Breast epithelium (tissue), 3 donors: ENCODE results near the gene TPST2.

Source experiments
- POLR2A ChIP-seq: fragments of 450-650 bp; IDR thresholded peaks from one replicate; pipeline ENCODE4 v1.6.1; 2016; ENCODE audit warnings: antibody characterized with exemption, mild to moderate bottlenecking, moderate library complexity
- POLR2AphosphoS5 ChIP-seq, 3 donors: sonication (generic); formaldehyde crosslinking; IDR thresholded peaks; one replicate each; pipeline ENCODE4 v1.6.1; 2017; ENCODE audit warnings: antibody characterized with exemption in 3 of 3
- TF ChIP-seq, protein P1 (sequence below), 3 donors: fragments of 450-650 bp; IDR thresholded peaks; one replicate each; pipeline ENCODE4 v1.5.1; 2016 to 2017; ENCODE audit warnings: antibody characterized with exemption in 3 of 3, mild to moderate bottlenecking in 3 of 3, moderate library complexity in 3 of 3

DNA sequence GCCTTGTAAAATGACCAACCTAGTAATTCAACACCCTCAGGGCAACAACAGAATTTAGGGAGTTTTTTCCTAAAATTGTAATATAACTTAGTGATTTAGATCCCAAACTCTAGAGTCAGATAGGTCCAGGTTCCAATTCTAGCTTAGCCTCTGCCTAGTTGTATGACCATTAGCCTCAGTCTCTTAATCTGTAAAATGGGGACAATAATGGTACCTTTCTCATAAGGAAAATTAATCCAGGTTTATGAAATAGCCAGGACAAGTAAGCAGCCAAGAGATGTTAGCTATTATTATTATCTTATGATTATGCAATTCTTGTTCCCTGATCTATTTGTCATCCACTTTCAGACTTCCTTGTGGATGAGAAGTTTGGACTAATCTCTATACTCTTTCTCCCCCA lies 81.8 kb downstream of the TPST2 start:
- TF ChIP-seq, protein P1, sequence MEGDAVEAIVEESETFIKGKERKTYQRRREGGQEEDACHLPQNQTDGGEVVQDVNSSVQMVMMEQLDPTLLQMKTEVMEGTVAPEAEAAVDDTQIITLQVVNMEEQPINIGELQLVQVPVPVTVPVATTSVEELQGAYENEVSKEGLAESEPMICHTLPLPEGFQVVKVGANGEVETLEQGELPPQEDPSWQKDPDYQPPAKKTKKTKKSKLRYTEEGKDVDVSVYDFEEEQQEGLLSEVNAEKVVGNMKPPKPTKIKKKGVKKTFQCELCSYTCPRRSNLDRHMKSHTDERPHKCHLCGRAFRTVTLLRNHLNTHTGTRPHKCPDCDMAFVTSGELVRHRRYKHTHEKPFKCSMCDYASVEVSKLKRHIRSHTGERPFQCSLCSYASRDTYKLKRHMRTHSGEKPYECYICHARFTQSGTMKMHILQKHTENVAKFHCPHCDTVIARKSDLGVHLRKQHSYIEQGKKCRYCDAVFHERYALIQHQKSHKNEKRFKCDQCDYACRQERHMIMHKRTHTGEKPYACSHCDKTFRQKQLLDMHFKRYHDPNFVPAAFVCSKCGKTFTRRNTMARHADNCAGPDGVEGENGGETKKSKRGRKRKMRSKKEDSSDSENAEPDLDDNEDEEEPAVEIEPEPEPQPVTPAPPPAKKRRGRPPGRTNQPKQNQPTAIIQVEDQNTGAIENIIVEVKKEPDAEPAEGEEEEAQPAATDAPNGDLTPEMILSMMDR (IDR thresholded peaks at IDR 0.05) = no peak
- no peak for TF ChIP-seq POLR2A
- TF ChIP-seq POLR2AphosphoS5 (IDR thresholded peaks at IDR 0.05) = no peak
